CD8-positive, alpha-beta memory T cell (primary cell): ENCODE measurements around the gene ANKRD17. TPM values are rescaled to one million over a fixed set of nuclear protein-coding genes. Genes with fewer than 3 reads are reported as not detected.
"Not testable (repeated sequence)": the region's sequence is repeated elsewhere in the genome, so short reads cannot be mapped to it uniquely, and the experiment has no call there.

ENCODE experiments used
- CTCF ChIA-PET: fragments of 350-600 bp; sonication (Branson Sonifier 250); formaldehyde crosslinking; loops from one replicate; lab custom pipeline; 2021; ENCODE audit warnings: antibody characterized with exemption; lab: Charles Lee
- POLR2A ChIA-PET: fragments of 350-600 bp; sonication (Branson Sonifier 250); formaldehyde crosslinking; loops from one replicate; lab custom pipeline; 2021; ENCODE audit warnings: antibody characterized with exemption; lab: Charles Lee
- DNase-seq, 5 donors: peaks; one replicate each; pipeline versions ENCODE4 v3.0.0 to v3.0.0-alpha.2; 2020 to 2022; ENCODE audit warnings: mixed read lengths in 1 of 5
- H3K27ac ChIP-seq: one replicate; pipeline ENCODE4 v1.7.0; 2013; ENCODE audit warnings: low read depth, mild to moderate bottlenecking, low read length, moderate library complexity
- H3K27me3 ChIP-seq: 2 replicates; pipeline ENCODE4 v1.7.0; 2013; ENCODE audit warnings: low read length, mild to moderate bottlenecking; ENCODE audit not compliant: insufficient read depth, poor library complexity, severe bottlenecking
- H3K36me3 ChIP-seq: 2 replicates; pipeline ENCODE4 v1.7.0; 2013; ENCODE audit warnings: mild to moderate bottlenecking, low read length, moderate library complexity; ENCODE audit not compliant: insufficient read depth
- H3K4me1 ChIP-seq: 2 replicates; pipeline ENCODE4 v1.7.0; 2013; ENCODE audit warnings: mild to moderate bottlenecking, low read length, moderate library complexity; ENCODE audit not compliant: insufficient read depth
- H3K4me3 ChIP-seq: 2 replicates; pipeline ENCODE4 v1.7.0; 2013; ENCODE audit warnings: mild to moderate bottlenecking, low read length
- H3K9me3 ChIP-seq: 2 replicates; pipeline ENCODE4 v1.7.0; 2013; ENCODE audit warnings: mild to moderate bottlenecking, low read length
- H3K27ac Mint-ChIP-seq, 8 donors: one replicate each; pipeline ENCODE4 v1.8.0; 2020 to 2021; ENCODE audit warnings: mixed read lengths in 8 of 8, mild to moderate bottlenecking in 6 of 8, inconsistent platforms in 3 of 8, moderate library complexity in 3 of 8
- H3K27me3 Mint-ChIP-seq, 2 donors: one replicate each; pipeline ENCODE4 v1.8.0; 2020 to 2021; ENCODE audit warnings: mixed read lengths in 2 of 2, mild to moderate bottlenecking in 1 of 2, moderate library complexity in 1 of 2
- H3K36me3 Mint-ChIP-seq, 3 donors: one replicate each; pipeline ENCODE4 v1.8.0; 2020 to 2021; ENCODE audit warnings: mixed read lengths in 3 of 3, inconsistent platforms in 1 of 3, mild to moderate bottlenecking in 1 of 3
- H3K4me1 Mint-ChIP-seq, 3 donors: one replicate each; pipeline ENCODE4 v1.8.0; 2020 to 2021; ENCODE audit warnings: mixed read lengths in 3 of 3, inconsistent platforms in 1 of 3, mild to moderate bottlenecking in 1 of 3
- H3K4me3 Mint-ChIP-seq, 7 donors: one replicate each; pipeline ENCODE4 v1.8.0; 2020 to 2021; ENCODE audit warnings: mixed read lengths in 7 of 7, mild to moderate bottlenecking in 6 of 7, moderate library complexity in 4 of 7, inconsistent platforms in 2 of 7
- H3K9me3 Mint-ChIP-seq, 5 donors: one replicate each; pipeline ENCODE4 v1.8.0; 2020 to 2022; ENCODE audit warnings: mixed read lengths in 5 of 5, mild to moderate bottlenecking in 3 of 5, moderate library complexity in 2 of 5, inconsistent platforms in 1 of 5
- polyA plus RNA-seq: library from polyadenylated mRNA; unstranded; fragments of 300-500 nt; fragmentation: Illumina TruSeq; gene quantifications from one replicate; pipeline ENCODE4 v1.2.3, GENCODE V29; 2021
- total RNA-seq, 2 experiments: library from RNA; stranded (reverse); gene quantifications; one replicate each; pipeline ENCODE4 v1.2.3, GENCODE V29; 2021

Gene ANKRD17
- 10 to 100 TPM; 57.6 to 61.9 TPM for total RNA-seq
- polyA plus RNA-seq: 15.7 TPM

GRCh38 chr4:73258686-73259570 is at the start of gene ANKRD17:
Gene ANKRD17, minus strand, starts transcription at chr4:73258798. Its CDS starts 130 bp downstream, at chr4:73258668.
- Mint-ChIP-seq H3K36me3 (peaks cover 0 to 36% (median 0%) of the 10 kb centered on the region in 3 donors), H3K4me1 (peaks cover 52 to 71% (median 68%) of the 10 kb centered on the region in 3 donors), H3K4me3 (peak within 1 kb of the TSS; percentile 93 to 100 (median 99)), H3K27ac (peak within 1 kb of the TSS; percentile 96 to 100 (median 100)), H3K27me3 (peaks cover 0 to 5% of the 10 kb centered on the region in 2 donors), H3K9me3 (no peaks in the 10 kb centered on the region)
- peak; percentile 84 to 93 (median 91) for DNase-seq
- peaks cover 3% of the 10 kb centered on the region for H3K36me3 ChIP-seq
- no peaks in the 10 kb centered on the region for H3K27me3 ChIP-seq
- peaks cover 33% of the 10 kb centered on the region for H3K4me1 ChIP-seq
- H3K27ac ChIP-seq: peak within 1 kb of the TSS; percentile 96
- ChIA-PET CTCF (interaction anchor here (0.6 to 2.3 kb wide), 10 partner anchors 9 to 196 kb away, joined by 3 to 11 read pairs (median 4); partner anchors contain the start of gene COX18), POLR2A (interaction anchor here (1.1 to 3.3 kb wide), 5 partner anchors 10 to 191 kb away, joined by 3 to 15 read pairs (median 5); partner anchors contain the start of gene COX18)
- peak within 1 kb of the TSS; percentile 91 for H3K4me3 ChIP-seq
- H3K9me3 ChIP-seq: no peaks in the 10 kb centered on the region

- H3K4me1 ChIP-seq: no peaks in the 10 kb centered on the region
- Mint-ChIP-seq H3K4me3 (no peak overlapping the region), H3K4me1 (no peaks in the 10 kb centered on the region), H3K9me3 (no peaks in the 10 kb centered on the region), H3K27me3 (peaks cover 0 to 2% of the 10 kb centered on the region in 2 donors), H3K36me3 (no peaks in the 10 kb centered on the region), H3K27ac (no peak overlapping the region)
- H3K36me3 ChIP-seq: no peaks in the 10 kb centered on the region
- ChIA-PET POLR2A (no interaction called here), CTCF (no interaction called here)
- no peak for DNase-seq
- no peak overlapping the region for H3K27ac ChIP-seq
- no peaks in the 10 kb centered on the region for H3K9me3 ChIP-seq
- H3K27me3 ChIP-seq: no peaks in the 10 kb centered on the region
- no peak overlapping the region for H3K4me3 ChIP-seq
These were observed 49.7 kb upstream of the ANKRD17 start for GRCh38 chr4:73308286-73308685.

GRCh38 chr4:73303711-73304110 is 45.1 kb upstream of the ANKRD17 start:
- no peak overlapping the region for H3K27ac ChIP-seq
- Mint-ChIP-seq H3K9me3 (peaks cover 6 to 21% (median 8%) of the 10 kb centered on the region in 5 donors), H3K27me3 (no peaks in the 10 kb centered on the region), H3K27ac (no peak overlapping the region), H3K36me3 (peaks cover 0 to 13% (median 0%) of the 10 kb centered on the region in 3 donors), H3K4me3 (no peak overlapping the region), H3K4me1 (no peaks in the 10 kb centered on the region)
- H3K27me3 ChIP-seq: no peaks in the 10 kb centered on the region
- ChIA-PET POLR2A (no interaction called here), CTCF (no interaction called here)
- no peaks in the 10 kb centered on the region for H3K36me3 ChIP-seq
- no peaks in the 10 kb centered on the region for H3K4me1 ChIP-seq
- H3K4me3 ChIP-seq: no peak overlapping the region
- no peaks in the 10 kb centered on the region for H3K9me3 ChIP-seq
- DNase-seq: no peak

GRCh38 chr4:73299548-73300280 is 41.1 kb upstream of the ANKRD17 start:
- Mint-ChIP-seq H3K4me3 (no peak overlapping the region), H3K27ac (no peak overlapping the region), H3K27me3 (peaks cover 0 to 2% of the 10 kb centered on the region in 2 donors), H3K36me3 (peaks cover 0 to 18% (median 4%) of the 10 kb centered on the region in 3 donors), H3K9me3 (peaks cover 28 to 52% (median 40%) of the 10 kb centered on the region in 5 donors), H3K4me1 (no peaks in the 10 kb centered on the region)
- no peak for DNase-seq
- H3K9me3 ChIP-seq: no peaks in the 10 kb centered on the region
- CTCF ChIA-PET: no interaction called here
- no peaks in the 10 kb centered on the region for H3K36me3 ChIP-seq
- POLR2A ChIA-PET: no interaction called here
- H3K27ac ChIP-seq: no peak overlapping the region
- H3K4me1 ChIP-seq: no peaks in the 10 kb centered on the region
- H3K4me3 ChIP-seq: no peak overlapping the region
- H3K27me3 ChIP-seq: no peaks in the 10 kb centered on the region

- H3K9me3 ChIP-seq, H3K27ac Mint-ChIP-seq, H3K4me3 ChIP-seq, H3K36me3 ChIP-seq, H3K27me3 Mint-ChIP-seq, H3K4me1 ChIP-seq, CTCF ChIA-PET, H3K27me3 ChIP-seq, POLR2A ChIA-PET, H3K4me1 Mint-ChIP-seq, H3K4me3 Mint-ChIP-seq, H3K27ac ChIP-seq, DNase-seq: not testable (repeated sequence)
- Mint-ChIP-seq H3K36me3 (peaks cover 6 to 47% (median 17%) of the 10 kb centered on the region in 3 donors), H3K9me3 (peaks cover 31 to 71% (median 58%) of the 10 kb centered on the region in 5 donors)
These were observed 34.1 kb upstream of the ANKRD17 start for GRCh38 chr4:73292661-73293060.

GRCh38 chr4:73281982-73282381 is 23.4 kb upstream of the ANKRD17 start:
- H3K9me3 Mint-ChIP-seq: peaks cover 5 to 23% (median 12%) of the 10 kb centered on the region in 5 donors
- H3K4me1 ChIP-seq: no peaks in the 10 kb centered on the region
- H3K27me3 ChIP-seq: no peaks in the 10 kb centered on the region
- CTCF ChIA-PET: no interaction called here
- H3K36me3 ChIP-seq: no peaks in the 10 kb centered on the region
- H3K4me3 Mint-ChIP-seq: no peak overlapping the region
- H3K4me1 Mint-ChIP-seq: no peaks in the 10 kb centered on the region
- H3K4me3 ChIP-seq: no peak overlapping the region
- H3K36me3 Mint-ChIP-seq: peaks cover 22 to 76% (median 44%) of the 10 kb centered on the region in 3 donors
- H3K9me3 ChIP-seq: no peaks in the 10 kb centered on the region
- H3K27ac ChIP-seq: no peak overlapping the region
- no peak overlapping the region for H3K27ac Mint-ChIP-seq
- POLR2A ChIA-PET: no interaction called here
- DNase-seq: no peak
- H3K27me3 Mint-ChIP-seq: peaks cover 0 to 3% of the 10 kb centered on the region in 2 donors

- no peaks in the 10 kb centered on the region for H3K9me3 ChIP-seq
- Mint-ChIP-seq H3K4me1 (no peaks in the 10 kb centered on the region), H3K9me3 (peaks cover 3 to 19% (median 10%) of the 10 kb centered on the region in 5 donors), H3K27ac (no peak overlapping the region), H3K4me3 (no peak overlapping the region), H3K36me3 (peaks cover 20 to 73% (median 44%) of the 10 kb centered on the region in 3 donors), H3K27me3 (peaks cover 0 to 3% of the 10 kb centered on the region in 2 donors)
- H3K4me3 ChIP-seq: no peak overlapping the region
- no peak for DNase-seq
- no peaks in the 10 kb centered on the region for H3K27me3 ChIP-seq
- no peaks in the 10 kb centered on the region for H3K36me3 ChIP-seq
- no peaks in the 10 kb centered on the region for H3K4me1 ChIP-seq
- CTCF ChIA-PET: no interaction called here
- no peak overlapping the region for H3K27ac ChIP-seq
- POLR2A ChIA-PET: no interaction called here
These were observed 22.8 kb upstream of the ANKRD17 start for GRCh38 chr4:73281396-73281795.
